ENCODE data around the gene YIF1A. TPM values are rescaled to one million over a fixed set of nuclear protein-coding genes. Genes with fewer than 3 reads are reported as not detected.

Gene YIF1A
- total RNA-seq, 4 donors from 2014 or later = 77.7 to 168 (median 118) TPM

GRCh38 chr11:66317723-66318599 is 29.0 kb upstream of the YIF1A start:
- peak; percentile 9 to 21 for DNase-seq
- Histone ChIP-seq H3K4me1 (peaks cover 4 to 26% of the 10 kb centered on the region in 2 donors), H3K27ac (peak overlapping the region in 2 of 3 donors; percentile 50 to 59), H3K9me3 (no peaks in the 10 kb centered on the region), H3K27me3 (peaks cover 3% of the 10 kb centered on the region), H3K4me3 (replicated peaks in 1 of 3) (peak overlapping the region in 1 of 3 donors; percentile 26), H3K36me3 (no peaks in the 10 kb centered on the region)
- intact Hi-C loops (cut with DNase I) = no loop called here
- TF ChIP-seq CTCF (IDR thresholded peaks at IDR 0.05) (no peak), POLR2A (IDR thresholded peaks at IDR 0.05) (no peak)
- WGBS, 2 donors = 39 to 43% methylated on average over 7 to 10 of the region's 16 CpGs

- 8 to 12% methylated on average over 10 to 12 of the region's 14 CpGs for WGBS, 2 donors
- no peak for TF ChIP-seq POLR2A (IDR thresholded peaks at IDR 0.05)
- no peak for TF ChIP-seq CTCF (IDR thresholded peaks at IDR 0.05)
- Histone ChIP-seq H3K4me1 (peaks cover 6 to 32% of the 10 kb centered on the region in 2 donors), H3K27ac (peak overlapping the region; percentile 50 to 59 (median 53)), H3K36me3 (no peaks in the 10 kb centered on the region), H3K9me3 (no peaks in the 10 kb centered on the region), H3K4me3 (replicated peaks in 1 of 3) (peak overlapping the region in 1 of 3 donors; percentile 26), H3K27me3 (peaks cover 3% of the 10 kb centered on the region)
- intact Hi-C loops (cut with DNase I) = no loop called here
- DNase-seq = peak; percentile 33 to 45
Observed at GRCh38 chr11:66317322-66317722, 28.4 kb upstream of the YIF1A start.

- TF ChIP-seq POLR2A (IDR thresholded peaks at IDR 0.05) (peak in 1 of 2 donors; percentile 34), CTCF (IDR thresholded peaks at IDR 0.05) (no peak)
- peaks cover 3% of the 10 kb centered on the region for H3K27me3 ChIP-seq
- H3K9me3 ChIP-seq = no peaks in the 10 kb centered on the region
- WGBS, 2 donors = 7 to 20% methylated on average over 1 to 3 of the region's 29 CpGs
- H3K4me3 ChIP-seq (replicated peaks in 1 of 3) = peak within 1 kb of the TSS in 1 of 3 donors; percentile 26
- H3K36me3 ChIP-seq = no peaks in the 10 kb centered on the region
- H3K27ac ChIP-seq = peak within 1 kb of the TSS; percentile 50 to 59 (median 53)
- DNase-seq = peak; percentile 33 to 46
- intact Hi-C loops (cut with DNase I) = no loop called here
- peaks cover 6 to 32% of the 10 kb centered on the region in 2 donors for H3K4me1 ChIP-seq
Observed at GRCh38 chr11:66316849-66317251, 27.9 kb upstream of the YIF1A start, which contains the start of gene CD248. Gene CD248 (minus strand): TSS chr11:66317044. CDS start chr11:66317027, 17 bp downstream.

- Histone ChIP-seq H3K4me1 (peaks cover 6 to 32% of the 10 kb centered on the region in 2 donors), H3K9me3 (no peaks in the 10 kb centered on the region), H3K4me3 (replicated peaks in 1 of 3) (peak overlapping the region in 1 of 3 donors; percentile 26), H3K27me3 (peaks cover 3% of the 10 kb centered on the region), H3K27ac (peak overlapping the region in 1 of 3 donors; percentile 53), H3K36me3 (no peaks in the 10 kb centered on the region)
- DNase-seq = no peak
- intact Hi-C loops (cut with DNase I) = no loop called here
- TF ChIP-seq CTCF (IDR thresholded peaks at IDR 0.05) (no peak), POLR2A (IDR thresholded peaks at IDR 0.05) (no peak)
- WGBS, 2 donors = 69 to 71% methylated on average over 30 of the region's 52 CpGs
Observed at GRCh38 chr11:66315921-66316811, 27.2 kb upstream of the YIF1A start.
